H1 (cell line): ENCODE measurements around the gene HMGN1. TPM values are rescaled to one million over a fixed set of nuclear protein-coding genes. Genes with fewer than 3 reads are reported as not detected.

Source experiments
- CTCF ChIA-PET: fragments of 300-600 bp; sonication (Branson Sonifier 250); formaldehyde crosslinking; loops from one replicate; lab custom pipeline; 2021; ENCODE audit not compliant: partially characterized antibody; lab: Charles Lee
- POLR2A ChIA-PET: fragments of 300-600 bp; sonication (Branson Sonifier 250); formaldehyde crosslinking; loops from one replicate; lab custom pipeline; 2021; ENCODE audit warnings: inconsistent platforms; ENCODE audit not compliant: partially characterized antibody; lab: Charles Lee
- DNase-seq, 2 experiments: peaks; one replicate each; pipeline versions ENCODE4 v3.0.0 to v3.0.0-alpha.2; 2010 to 2022; ENCODE audit warnings: low spot score in 2 of 2, low read depth in 1 of 2, mixed read lengths in 1 of 2
- FAIRE-seq: peaks from 2 replicates; lab custom pipeline; 2011; peaks lifted over from hg19 to GRCh38; lab: Jason Lieb, UNC
- H2AFZ ChIP-seq: 2 replicates; pipeline ENCODE4 v1.8.1; 2012; ENCODE audit warnings: low read length, inconsistent platforms
- H2AK5ac ChIP-seq: 2 replicates; pipeline ENCODE4 v1.6.1; 2013; ENCODE audit warnings: low read depth, low read length
- H2BK120ac ChIP-seq: replicated peaks from 2 replicates; pipeline ENCODE3; 2013; ENCODE audit warnings: low read depth, low read length, inconsistent platforms
- H2BK12ac ChIP-seq: 2 replicates; pipeline ENCODE4 v1.6.1; 2013; ENCODE audit warnings: low read depth, low read length
- H2BK15ac ChIP-seq: 2 replicates; pipeline ENCODE4 v1.6.1; 2013; ENCODE audit warnings: low read length
- H2BK20ac ChIP-seq: 2 replicates; pipeline ENCODE4 v1.6.1; 2013; ENCODE audit warnings: low read length
- H2BK5ac ChIP-seq: 2 replicates; pipeline ENCODE4 v1.6.1; 2013; ENCODE audit warnings: low read depth, low read length
- H3K14ac ChIP-seq: 2 replicates; pipeline ENCODE4 v1.6.1; 2013; ENCODE audit warnings: inconsistent platforms; ENCODE audit not compliant: insufficient read length
- H3K18ac ChIP-seq: 2 replicates; pipeline ENCODE4 v1.6.1; 2013; ENCODE audit warnings: low read length; ENCODE audit errors: extremely low read depth
- H3K23ac ChIP-seq: 2 replicates; pipeline ENCODE4 v1.6.1; 2013; ENCODE audit warnings: inconsistent platforms; ENCODE audit not compliant: insufficient read length
- H3K23me2 ChIP-seq: 2 replicates; pipeline ENCODE4 v1.6.1; 2013; ENCODE audit warnings: low read depth, low read length
- H3K27ac ChIP-seq: 2 replicates; pipeline ENCODE4 v1.6.1; 2011; ENCODE audit warnings: low read depth, low read length, inconsistent platforms
- H3K27me3 ChIP-seq, 4 experiments: replicated peaks in 1 of 4; 1 replicate in 1 of 4; 2 replicates in 3 of 4; pipeline versions ENCODE4 v1.6.1 to v1.8.1; 2011 to 2013; ENCODE audit warnings: low read length in 3 of 4, mild to moderate bottlenecking in 3 of 4, inconsistent platforms in 2 of 4, mixed read lengths in 2 of 4, moderate library complexity in 1 of 4; ENCODE audit not compliant: control insufficient read depth in 3 of 4, insufficient read depth in 3 of 4; ENCODE audit errors: extremely low read depth in 1 of 4
- H3K36me3 ChIP-seq, 4 experiments: 2 replicates each; pipeline versions ENCODE4 v1.6.1 to v1.8.1; 2011 to 2013; ENCODE audit warnings: mild to moderate bottlenecking in 4 of 4, low read length in 3 of 4, moderate library complexity in 2 of 4, control low read depth in 1 of 4, inconsistent platforms in 1 of 4; ENCODE audit not compliant: insufficient read depth in 4 of 4, control insufficient read depth in 2 of 4
- H3K4ac ChIP-seq: replicated peaks from 2 replicates; pipeline ENCODE3; 2013; ENCODE audit warnings: low read length, low read depth, mixed read lengths, inconsistent platforms; ENCODE audit not compliant: insufficient read length
- H3K4me1 ChIP-seq, 4 experiments: replicated peaks in 1 of 4; 1 replicate in 1 of 4; 2 replicates in 3 of 4; pipeline versions ENCODE4 v1.6.1 to v1.8.1; 2011 to 2013; ENCODE audit warnings: low read length in 3 of 4, inconsistent platforms in 2 of 4, mixed read lengths in 1 of 4; ENCODE audit not compliant: insufficient read depth in 4 of 4, control insufficient read depth in 3 of 4
- H3K4me2 ChIP-seq, 2 experiments: 2 replicates each; pipeline versions ENCODE4 v1.6.1 to v1.8.1; 2011 to 2013; ENCODE audit warnings: low read depth in 2 of 2, low read length in 2 of 2, control low read depth in 1 of 2, inconsistent platforms in 1 of 2, mild to moderate bottlenecking in 1 of 2; ENCODE audit not compliant: insufficient read depth in 1 of 2
- H3K4me3 ChIP-seq, 4 experiments: fragments of 200-600, 300-600 bp in 1 of 4; sonication (generic), shearing (Covaris generic), sonication (Bioruptor Twin) in 1 of 4; 2 replicates each; pipeline versions ENCODE4 v1.5.1 to v1.8.1; 2011 to 2016; ENCODE audit warnings: low read length in 4 of 4, low read depth in 3 of 4, control low read depth in 2 of 4, inconsistent platforms in 2 of 4, mild to moderate bottlenecking in 2 of 4, mixed read lengths in 1 of 4, moderate library complexity in 1 of 4; ENCODE audit not compliant: insufficient read depth in 2 of 4; ENCODE audit errors: extremely low read depth in 1 of 4
- H3K56ac ChIP-seq: replicated peaks from 2 replicates; pipeline ENCODE3; 2013; ENCODE audit warnings: low read depth, mild to moderate bottlenecking, mixed read lengths, low read length, inconsistent platforms; ENCODE audit not compliant: insufficient read length
- H3K79me1 ChIP-seq: 2 replicates; pipeline ENCODE4 v1.6.1; 2013; ENCODE audit warnings: low read depth, low read length, control low read depth
- H3K79me2 ChIP-seq, 2 experiments: 2 replicates each; pipeline versions ENCODE4 v1.6.1 to v1.8.1; 2012 to 2013; ENCODE audit warnings: low read length in 2 of 2, mild to moderate bottlenecking in 2 of 2, inconsistent platforms in 1 of 2; ENCODE audit not compliant: insufficient read depth in 2 of 2, control insufficient read depth in 1 of 2
- H3K9ac ChIP-seq, 4 experiments: replicated peaks in 1 of 4; 1 replicate in 1 of 4; 2 replicates in 3 of 4; pipeline versions ENCODE4 v1.6.1 to v1.8.1; 2011 to 2013; ENCODE audit warnings: low read depth in 3 of 4, low read length in 3 of 4, control low read depth in 2 of 4, mild to moderate bottlenecking in 2 of 4, moderate library complexity in 2 of 4, inconsistent platforms in 1 of 4; ENCODE audit errors: extremely low read depth in 1 of 4
- H3K9me3 ChIP-seq, 2 experiments: 2 replicates each; pipeline versions ENCODE4 v1.6.1 to v1.8.1; 2012 to 2013; ENCODE audit warnings: mild to moderate bottlenecking in 2 of 2, moderate library complexity in 2 of 2, control low read depth in 1 of 2, inconsistent platforms in 1 of 2, low read depth in 1 of 2, low read length in 1 of 2, mixed read lengths in 1 of 2; ENCODE audit not compliant: insufficient read depth in 2 of 2
- H4K20me1 ChIP-seq, 2 experiments: replicated peaks in 1 of 2; 2 replicates each; pipeline versions ENCODE3 to v1.8.1; 2011 to 2013; ENCODE audit warnings: inconsistent platforms in 2 of 2, low read length in 2 of 2, mild to moderate bottlenecking in 1 of 2; ENCODE audit not compliant: insufficient read depth in 2 of 2, control insufficient read depth in 1 of 2
- H4K5ac ChIP-seq: 2 replicates; pipeline ENCODE4 v1.6.1; 2013; ENCODE audit warnings: low read length, low read depth, mixed read lengths, inconsistent platforms; ENCODE audit not compliant: insufficient read length
- H4K8ac ChIP-seq: 2 replicates; pipeline ENCODE4 v1.8.0; 2013; ENCODE audit warnings: mild to moderate bottlenecking, moderate library complexity, low read length, inconsistent platforms; ENCODE audit not compliant: insufficient read depth; ENCODE audit errors: extremely low read depth
- H4K91ac ChIP-seq: replicated peaks from 2 replicates; pipeline ENCODE3; 2013; ENCODE audit warnings: low read length, mixed read lengths, inconsistent platforms; ENCODE audit not compliant: insufficient read length
- ASH2L ChIP-seq: fragments of 200-600, 300-600 bp; sonication (generic); IDR thresholded peaks from one replicate; pipeline ENCODE4 v1.7.1; 2017; ENCODE audit warnings: low read length
- ATF3 ChIP-seq: IDR thresholded peaks from 2 replicates; pipeline ENCODE4 v1.6.1; 2011; ENCODE audit warnings: low read depth, mild to moderate bottlenecking, low read length; ENCODE audit not compliant: insufficient read depth
- CTCF ChIP-seq, 3 experiments: IDR thresholded peaks; 1 replicate in 2 of 3; 2 replicates in 1 of 3; pipeline versions ENCODE4 v1.5.1 to v1.6.1; 2011; ENCODE audit warnings: low read length in 3 of 3, mild to moderate bottlenecking in 3 of 3, inconsistent platforms in 2 of 3, low read depth in 1 of 3, moderate library complexity in 1 of 3; ENCODE audit not compliant: insufficient read depth in 1 of 3; ENCODE audit errors: control extremely low read depth in 1 of 3
- HDAC6 ChIP-seq: IDR thresholded peaks from one replicate; pipeline ENCODE4 v1.7.1; 2012; ENCODE audit warnings: low read depth, mild to moderate bottlenecking, inconsistent platforms, low read length, moderate library complexity
- KDM1A ChIP-seq: fragments of 200-600, 300-600 bp; sonication (generic); IDR thresholded peaks from 2 replicates; pipeline ENCODE4 v1.7.1; 2016; ENCODE audit warnings: mild to moderate bottlenecking, low read length, borderline replicate concordance
- KDM4A ChIP-seq: IDR thresholded peaks from one replicate; pipeline ENCODE4 v1.7.1; 2012; ENCODE audit warnings: low read depth, mild to moderate bottlenecking, moderate library complexity, low read length, inconsistent platforms; ENCODE audit not compliant: severe bottlenecking
- MAX ChIP-seq: IDR thresholded peaks from 2 replicates; pipeline ENCODE4 v1.6.1; 2012; ENCODE audit warnings: inconsistent platforms
- SIX5 ChIP-seq: IDR thresholded peaks from 2 replicates; pipeline ENCODE4 v1.6.1; 2011; ENCODE audit warnings: mild to moderate bottlenecking, low read depth, low read length
- SP2 ChIP-seq: IDR thresholded peaks from 2 replicates; pipeline ENCODE4 v1.6.1; 2012; ENCODE audit warnings: mild to moderate bottlenecking, low read length, inconsistent platforms
- TCF12 ChIP-seq: IDR thresholded peaks from 2 replicates; pipeline ENCODE4 v1.6.1; 2011; ENCODE audit warnings: low read depth, mild to moderate bottlenecking, low read length
- WGBS, 2 experiments: shearing (Covaris generic) in 1 of 2; methylation state at CpG; one replicate each; pipeline versions ENCODE4 v1.1.6 to v1.1.7; 2013 to 2015; ENCODE audit warnings: low lambda C conversion rate in 2 of 2, mixed read lengths in 2 of 2, inconsistent platforms in 1 of 2, low coverage in 1 of 2, missing lambda C conversion rate in 1 of 2; ENCODE audit not compliant: insufficient replicate concordance in 2 of 2, insufficient coverage in 1 of 2, insufficient read length in 1 of 2; ENCODE audit errors: extremely low coverage in 1 of 2, missing lambda C conversion rate in 1 of 2; 5-methylcytosine and 5-hydroxymethylcytosine counted together
- polyA plus RNA-seq, 7 experiments: library from polyadenylated mRNA; depleted of rRNA in 3 of 7; stranded (reverse) in 5 of 7; unstranded in 2 of 7; fragments of >200 nt in 5 of 7; fragments of 200-250 nt in 2 of 7; gene quantifications; 1 replicate in 5 of 7; 2 replicates in 1 of 7; 4 replicates in 1 of 7; pipeline versions ENCODE4 v1.2.1 to v1.2.3, GENCODE V29; 2011 to 2013; ENCODE audit warnings: missing spikeins in 2 of 7, mixed read lengths in 2 of 7
- total RNA-seq: library from RNA; stranded (reverse); fragmentation: NEBNext Ultra II Directional; extraction: Animal tissue kit (Norgen Biotek cat#: 25700); gene quantifications from 2 replicates; pipeline ENCODE4 v1.2.1, GENCODE V29; 2021

Gene HMGN1
- total and polyA plus RNA-seq, 2 of the 8 experiments (the other 6 are each of a cell fraction or from before 2014, with no cell fraction given): 279 to 505 TPM

DNA sequence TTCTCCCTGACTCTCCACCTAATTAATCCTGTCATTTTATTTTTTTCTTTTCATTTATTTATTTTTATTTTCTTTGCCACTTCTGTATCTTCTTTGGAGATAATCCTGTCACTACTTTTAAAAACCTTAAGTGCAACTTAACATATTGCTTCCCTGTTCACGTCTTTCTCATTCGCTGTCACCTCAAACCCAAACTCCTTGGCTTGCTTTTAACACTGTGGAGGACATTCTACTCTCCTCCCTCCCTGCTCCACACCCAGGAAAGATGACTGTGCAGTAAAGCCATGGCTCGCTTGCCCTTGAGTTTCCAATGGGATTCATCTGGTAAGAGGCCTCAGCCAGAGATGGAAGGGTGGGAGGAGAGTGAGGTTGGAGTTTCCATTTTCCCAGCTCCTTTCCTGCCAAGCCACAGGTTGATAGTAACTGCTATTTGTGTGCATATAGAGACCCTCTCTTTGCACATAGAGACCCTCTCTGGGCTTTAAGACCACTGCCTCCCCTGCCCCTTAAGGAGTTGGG, 29.0 kb downstream of the HMGN1 start:
- H2BK20ac ChIP-seq: no peak overlapping the region
- no peak overlapping the region for H2BK5ac ChIP-seq
- POLR2A ChIA-PET: interaction anchor here (1.0 to 2.1 kb wide), 4 partner anchors 18 to 28 kb away, joined by 3 to 6 read pairs (median 4); no protein-coding TSS in a partner anchor
- H2AK5ac ChIP-seq: no peak overlapping the region
- WGBS, 2 experiments: 90% methylated on average over 3 of the region's 3 CpGs; no CpG with 5 or more reads in 1 of the 2 experiments
- no peak overlapping the region for H3K4me2 ChIP-seq
- no peaks in the 10 kb centered on the region for H3K27me3 ChIP-seq
- H3K79me2 ChIP-seq: no peaks in the 10 kb centered on the region
- H3K79me1 ChIP-seq: no peaks in the 10 kb centered on the region
- H4K8ac ChIP-seq: no peak overlapping the region
- no peak overlapping the region for H2BK12ac ChIP-seq
- H3K9ac ChIP-seq: no peak overlapping the region
- no peak overlapping the region for H3K4ac ChIP-seq
- H4K5ac ChIP-seq: no peak overlapping the region
- H2BK15ac ChIP-seq: no peak overlapping the region
- H4K20me1 ChIP-seq: no peaks in the 10 kb centered on the region
- no peaks in the 10 kb centered on the region for H3K23me2 ChIP-seq
- H3K23ac ChIP-seq: no peak overlapping the region
- H3K27ac ChIP-seq: no peak overlapping the region
- H3K14ac ChIP-seq: no peak overlapping the region
- CTCF ChIA-PET: interaction anchor here (0.7 kb wide), 1 partner anchor 121 kb away, joined by 3 read pairs; no protein-coding TSS in a partner anchor
- no peak overlapping the region for H2BK120ac ChIP-seq
- no peak overlapping the region for H3K4me3 ChIP-seq
- FAIRE-seq (no peak), DNase-seq (no peak)
- no peak overlapping the region for H4K91ac ChIP-seq
- H3K9me3 ChIP-seq: no peaks in the 10 kb centered on the region
- peaks cover 0 to under 1% (median 0%) of the 10 kb centered on the region in 4 experiments; a peak in 1 of 7 replicates for H3K4me1 ChIP-seq
- H2AFZ ChIP-seq: no peak overlapping the region
- no peak overlapping the region for H3K18ac ChIP-seq
- no peaks in the 10 kb centered on the region for H3K36me3 ChIP-seq
- no peak overlapping the region for H3K56ac ChIP-seq
- TF ChIP-seq SP2 (no peak), KDM1A (no peak), MAX (no peak), ATF3 (no peak), KDM4A (no peak), SIX5 (no peak), HDAC6 (no peak), TCF12 (no peak), ASH2L (no peak), CTCF (IDR thresholded peaks at IDR 0.05; ENCODE audit: control extremely low read depth in 1 of 3, insufficient read depth in 1 of 3, low read depth in 1 of 3, low read length in 3 of 3) (no peak)
